Pancreas (tissue), 10 donors: ENCODE results near the gene FCHSD1. TPM values are rescaled to one million over a fixed set of nuclear protein-coding genes. Genes with fewer than 3 reads are reported as not detected.

ENCODE experiments used
- ATAC-seq, 4 donors: fragments of 200-7000 bp; cut with Tn5 transposase; one replicate each; pipeline versions ENCODE4 v1.8.0 to v1.9.1; 2020; ENCODE audit warnings: mild to moderate bottlenecking in 4 of 4, moderate library complexity in 4 of 4
- DNase-seq, 6 donors: peaks; one replicate each; pipeline ENCODE4 v3.0.0-alpha.2; 2020
- FAIRE-seq: peaks from 2 replicates; lab custom pipeline; 2012; peaks lifted over from hg19 to GRCh38; lab: Jason Lieb, UNC
- H3K27ac ChIP-seq, 4 donors: fragments of 200-600 bp; sonication (generic); 1 replicate in 3 of 4; 2 replicates in 1 of 4; pipeline versions ENCODE4 v1.5.0 to v1.8.0; 2020
- H3K27me3 ChIP-seq, 4 donors: fragments of 200-600 bp; one replicate each; pipeline ENCODE4 v1.8.0; 2021
- H3K36me3 ChIP-seq, 3 donors: fragments of 200-600 bp; sonication (generic) in 1 of 3; one replicate each; pipeline versions ENCODE4 v1.5.0 to v1.8.0; 2020 to 2021
- H3K4me1 ChIP-seq, 3 donors: fragments of 200-600 bp; one replicate each; pipeline ENCODE4 v1.8.0; 2021
- H3K4me3 ChIP-seq, 4 donors: fragments of 200-600 bp; sonication (generic) in 2 of 4; one replicate each; pipeline versions ENCODE4 v1.5.0 to v1.8.0; 2020 to 2021
- H3K9me3 ChIP-seq, 4 donors: fragments of 200-600 bp; one replicate each; pipeline ENCODE4 v1.8.0; 2021
- CTCF ChIP-seq, 4 donors: fragments of 200-600 bp; sonication (generic) in 3 of 4; IDR thresholded peaks; one replicate each; pipeline versions ENCODE4 v1.5.0 to v1.8.0; 2021; ENCODE audit warnings: antibody characterized with exemption in 4 of 4
- WGBS, 2 donors: extraction: QIAGEN DNeasy Blood & Tissue Kit; methylation state at CpG; one replicate each; pipeline ENCODE4 v1.1.7; 2013; 5-methylcytosine and 5-hydroxymethylcytosine counted together
- intact Hi-C, 3 donors: fragments of 100-400 bp; cut with DNase I; formaldehyde crosslinking; loops; one replicate each; pipeline versions ENCODE4 v1.11.1 to v1.14.2; 2022
- polyA plus RNA-seq, 2 donors: library from polyadenylated mRNA; stranded (reverse); fragments of 200-250 nt; gene quantifications; one replicate each; pipeline ENCODE4 v1.2.3, GENCODE V29; 2013
- total RNA-seq, 6 donors: library from RNA; stranded (reverse); fragmentation: NEBNext Ultra II Directional in 4 of 6; extraction: Animal tissue kit (Norgen Biotek cat#: 25700) in 4 of 6; gene quantifications; one replicate each; pipeline versions ENCODE4 v1.2.1 to v1.2.4, GENCODE V29; 2021 to 2023
- donor health status: healthy with polysubstance abuse.
- donor health status: DM: no; HTN: no; CAD: no; lungs with moderate emphysema.
- donor health status: DM: no; HTN: no; CAD: no.
- donor health status: control.
- donor health status: control.
- donor health status: Bipolar disorder and iron deficiency.
- donor health status: DM: yes; HTN: yes; CAD: no.
- donor health status: DM: no; HTN: no; CAD: no.
- donor health status: DM: no; HTN: no; CAD: no.
- donor health status: DM: yes; HTN: yes; CAD: no.

FCHSD1 gene
- total and polyA plus RNA-seq, 8 donors = 4.8 to 22.4 (median 9.1) TPM

DNA sequence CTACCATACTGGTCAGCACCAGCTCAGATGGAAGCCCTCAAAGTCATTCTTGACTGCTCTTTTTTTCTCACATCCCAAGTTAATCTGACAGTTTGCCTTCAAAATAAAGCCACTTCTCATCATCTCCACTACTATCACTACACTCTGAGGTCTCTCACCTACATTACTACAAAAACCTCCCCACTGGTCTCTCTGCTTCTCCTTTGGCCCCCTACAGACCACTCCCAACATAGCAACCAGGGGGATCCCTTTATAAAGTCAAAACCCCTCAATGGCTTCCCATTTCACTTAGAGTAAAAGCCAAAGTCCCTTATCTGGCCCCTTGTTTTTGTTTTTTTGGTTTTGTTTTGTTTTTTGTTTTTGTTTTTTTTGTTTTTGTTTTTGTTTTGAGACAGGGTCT, 26.2 kb upstream of the FCHSD1 start:
- Histone ChIP-seq H3K4me3 (no peak overlapping the region), H3K36me3 (no peaks in the 10 kb centered on the region), H3K9me3 (no peaks in the 10 kb centered on the region), H3K27me3 (no peaks in the 10 kb centered on the region), H3K4me1 (no peaks in the 10 kb centered on the region), H3K27ac (no peak overlapping the region)
- DNase-seq = no peak
- no peak for FAIRE-seq
- no peak for ATAC-seq
- intact Hi-C loops = no loop called here
- TF ChIP-seq CTCF (IDR thresholded peaks at IDR 0.05) = no peak

DNA sequence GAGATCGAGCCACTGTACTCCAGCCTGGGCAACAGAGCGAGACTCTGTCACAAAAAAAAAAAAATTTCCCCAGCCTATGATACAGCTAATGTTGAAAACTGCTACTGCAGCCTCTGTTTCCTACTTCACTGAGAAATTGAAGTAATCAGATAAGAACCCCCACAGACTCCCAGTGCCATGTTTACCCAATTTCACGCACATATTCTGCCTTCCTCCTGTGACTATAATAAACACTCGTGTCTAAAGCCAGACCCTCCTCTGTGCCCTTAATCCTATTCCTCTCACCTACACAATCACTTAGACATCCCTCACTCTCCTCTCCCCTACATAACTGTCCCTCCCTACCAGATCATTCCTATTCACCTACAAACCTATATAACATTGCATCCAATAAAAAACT, 24.5 kb upstream of the FCHSD1 start:
- FAIRE-seq = no peak

DNA sequence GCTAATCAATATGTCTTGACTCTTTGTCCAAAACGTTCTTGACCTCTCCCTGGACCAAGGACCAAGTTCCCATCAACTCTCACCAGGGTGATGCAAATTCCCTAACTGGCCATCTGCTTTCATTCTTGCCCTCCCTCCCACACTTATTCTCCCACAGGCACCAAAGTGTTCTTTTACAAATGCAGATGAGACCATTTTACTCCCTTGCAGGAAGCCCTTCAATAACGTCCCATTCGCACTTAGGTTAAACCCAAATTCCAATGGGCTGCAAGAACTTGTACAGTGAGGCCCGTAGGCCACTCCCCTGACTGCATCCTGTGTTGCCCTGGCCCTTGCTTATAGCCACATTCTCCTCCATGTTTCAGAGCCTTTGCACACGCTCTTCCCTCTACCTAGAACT, 23.5 kb upstream of the FCHSD1 start:
- no peak for ATAC-seq
- no peak for DNase-seq
- no peaks in the 10 kb centered on the region for H3K4me1 ChIP-seq
- no peaks in the 10 kb centered on the region for H3K27me3 ChIP-seq
- no peak for TF ChIP-seq CTCF (IDR thresholded peaks at IDR 0.05)
- H3K9me3 ChIP-seq = no peaks in the 10 kb centered on the region
- no peaks in the 10 kb centered on the region for H3K36me3 ChIP-seq
- no peak overlapping the region for H3K4me3 ChIP-seq
- intact Hi-C loops = no loop called here
- WGBS, 2 donors = 64 to 74% methylated on average over 5 of the region's 5 CpGs
- no peak overlapping the region for H3K27ac ChIP-seq
- no peak for FAIRE-seq

More for the DNA sequence above, 24.5 kb upstream of the FCHSD1 start:
- Histone ChIP-seq H3K36me3 (no peaks in the 10 kb centered on the region), H3K4me1 (no peaks in the 10 kb centered on the region), H3K9me3 (no peaks in the 10 kb centered on the region), H3K4me3 (no peak overlapping the region), H3K27ac (no peak overlapping the region), H3K27me3 (no peaks in the 10 kb centered on the region)
- WGBS, 2 donors = 72 to 83% methylated on average over 4 of the region's 4 CpGs
- ATAC-seq (no peak), DNase-seq (no peak)
- intact Hi-C loops = no loop called here
- no peak for TF ChIP-seq CTCF (IDR thresholded peaks at IDR 0.05)

DNA sequence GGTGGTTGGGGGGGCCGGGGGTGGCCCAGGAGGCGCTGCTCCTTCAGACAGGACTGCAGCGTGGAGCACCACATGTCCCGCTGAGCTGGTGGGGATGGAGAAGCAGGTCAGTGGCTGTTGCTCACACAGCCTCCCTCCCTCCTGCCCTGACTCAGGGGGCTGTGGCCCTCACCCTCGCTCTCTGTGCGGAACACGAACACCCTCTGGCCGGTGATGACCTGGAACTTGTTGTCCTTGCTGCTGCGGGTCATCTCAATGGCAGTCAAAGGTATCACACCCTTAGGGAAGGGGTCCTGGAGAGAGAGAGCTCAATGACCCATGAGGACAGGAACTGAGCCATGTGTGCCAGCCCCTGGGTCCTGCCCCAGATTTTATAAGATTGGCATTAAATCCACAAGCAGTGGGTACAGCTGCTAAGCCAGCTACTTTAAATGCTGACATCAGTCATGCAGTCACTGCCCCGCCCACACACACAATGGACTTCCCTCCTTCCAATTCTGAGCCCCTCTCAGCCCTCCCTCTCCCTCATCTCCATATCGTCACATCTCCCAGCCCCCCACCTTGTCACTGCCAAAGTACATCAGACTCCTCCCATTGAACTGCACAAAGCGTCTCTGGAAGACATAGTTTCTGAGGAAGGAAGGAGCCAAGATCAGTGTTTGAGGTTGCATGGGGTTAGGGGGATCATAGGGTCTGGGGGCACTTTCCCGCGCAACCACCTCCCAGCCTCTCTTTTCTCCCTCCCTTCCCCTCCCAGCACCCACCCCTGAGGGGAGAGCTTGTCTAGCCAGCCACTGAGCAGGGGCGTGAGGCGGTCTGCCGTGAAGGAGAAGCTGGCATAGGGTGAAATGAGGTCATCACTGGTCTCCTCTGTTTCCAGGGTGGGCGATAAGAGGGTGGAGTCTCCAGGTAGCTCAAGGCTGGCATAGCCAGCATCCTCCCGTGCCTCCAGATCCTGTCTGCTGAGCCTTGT, 21.9 kb upstream of the FCHSD1 start:
- TF ChIP-seq CTCF (IDR thresholded peaks at IDR 0.05) = no peak
- Histone ChIP-seq H3K4me3 (no peak overlapping the region), H3K27ac (no peak overlapping the region), H3K36me3 (no peaks in the 10 kb centered on the region), H3K9me3 (no peaks in the 10 kb centered on the region), H3K4me1 (no peaks in the 10 kb centered on the region), H3K27me3 (no peaks in the 10 kb centered on the region)
- WGBS, 2 donors = 70 to 75% methylated on average over 19 of the region's 19 CpGs
- no peak for DNase-seq
- no peak for ATAC-seq
- FAIRE-seq = no peak
- intact Hi-C loops = no loop called here
